GM10248 (cell line): ENCODE measurements around the gene LONRF2.
A peak's percentile ranks its signal among the peaks of the same experiment; 100 is the strongest.

Experiments
- CTCF ChIA-PET: fragments of 300-600 bp; sonication (Branson Sonifier 250); formaldehyde crosslinking; extraction: SDS; loops from one replicate; lab custom pipeline; 2021; ENCODE audit warnings: antibody characterized with exemption; lab: Yijun Ruan, JAX
- POLR2A ChIA-PET: fragments of 350-650 bp; sonication (Branson Sonifier 250); formaldehyde crosslinking; extraction: SDS; loops from one replicate; lab custom pipeline; 2020; ENCODE audit warnings: antibody characterized with exemption; lab: Yijun Ruan, JAX
- DNase-seq: peaks from one replicate; pipeline ENCODE4 v3.0.0; 2012; ENCODE audit errors: extremely low spot score
- CTCF ChIP-seq: IDR thresholded peaks from 2 replicates; pipeline ENCODE4 v1.5.1; 2012; ENCODE audit warnings: mild to moderate bottlenecking, low read depth; ENCODE audit errors: extremely low read depth, missing control alignments, control extremely low read depth

The LONRF2 gene

GRCh38 chr2:100242891-100243619 lies 79.2 kb downstream of the LONRF2 start:
- POLR2A ChIA-PET, result no interaction called here
- DNase-seq, result peak; percentile 76
- CTCF ChIA-PET, result interaction anchor here (1.3 to 3.1 kb wide), 3 partner anchors 19 to 685 kb away, joined by 9 to 35 read pairs (median 9); no protein-coding TSS in a partner anchor
- TF ChIP-seq CTCF, result peak; percentile 87

GRCh38 chr2:100242476-100242875 lies 79.8 kb downstream of the LONRF2 start:
- DNase-seq, result no peak
- TF ChIP-seq CTCF, result no peak
- ChIA-PET POLR2A (no interaction called here), CTCF (interaction anchor here (0.7 to 3.1 kb wide), 7 partner anchors 9 to 684 kb away, joined by 3 to 35 read pairs (median 5); no protein-coding TSS in a partner anchor)

- no peak for TF ChIP-seq CTCF
- DNase-seq, result no peak
- CTCF ChIA-PET, result interaction anchor here (1.3 to 3.1 kb wide), 5 partner anchors 21 to 683 kb away, joined by 3 to 35 read pairs (median 6); no protein-coding TSS in a partner anchor
- POLR2A ChIA-PET, result no interaction called here
Observed at GRCh38 chr2:100241236-100241635, 81.1 kb downstream of the LONRF2 start.

- ChIA-PET POLR2A (no interaction called here), CTCF (interaction anchor here (1.4 to 3.1 kb wide), 3 partner anchors 22 to 682 kb away, joined by 3 to 35 read pairs (median 10); no protein-coding TSS in a partner anchor)
- no peak for TF ChIP-seq CTCF
- DNase-seq, result no peak
Observed at GRCh38 chr2:100240386-100240785, 81.9 kb downstream of the LONRF2 start.

GRCh38 chr2:100239486-100240210 lies 82.7 kb downstream of the LONRF2 start:
- DNase-seq, result no peak
- POLR2A ChIA-PET, result no interaction called here
- TF ChIP-seq CTCF, result no peak
- CTCF ChIA-PET, result interaction anchor here (1.0 to 3.1 kb wide), 3 partner anchors 10 to 682 kb away, joined by 4 to 35 read pairs (median 10); no protein-coding TSS in a partner anchor

- POLR2A ChIA-PET, result no interaction called here
- no peak for DNase-seq
- TF ChIP-seq CTCF, result no peak
- CTCF ChIA-PET, result interaction anchor here (1.0 to 1.1 kb wide), 2 partner anchors 9 to 679 kb away, joined by 4 read pairs; no protein-coding TSS in a partner anchor
Observed at GRCh38 chr2:100238471-100238870, 83.8 kb downstream of the LONRF2 start.
